Mononuclear cell (primary cell): ENCODE data around the gene GRAMD4. TPM values are rescaled to one million over a fixed set of nuclear protein-coding genes. Genes with fewer than 3 reads are reported as not detected.

Experiments used
- H3K27me3 ChIP-seq: 2 replicates; pipeline ENCODE4 v1.6.0; 2011; ENCODE audit warnings: low read length, control low read depth; ENCODE audit not compliant: insufficient read depth
- H3K4me1 ChIP-seq: 2 replicates; pipeline ENCODE4 v1.5.1; 2011; ENCODE audit warnings: mild to moderate bottlenecking, low read length, control low read depth; ENCODE audit not compliant: insufficient read depth
- H3K4me3 ChIP-seq: 2 replicates; pipeline ENCODE4 v1.5.1; 2011; ENCODE audit warnings: mild to moderate bottlenecking, low read length, moderate library complexity
- H3K9me3 ChIP-seq: 2 replicates; pipeline ENCODE4 v1.5.1; 2011; ENCODE audit warnings: low read depth, mild to moderate bottlenecking, control low read depth, low read length
- total RNA-seq: library from RNA; depleted of rRNA; stranded (reverse); fragments of >200 nt; gene quantifications from one replicate; pipeline ENCODE4 v1.2.3, GENCODE V29; 2012

GRAMD4 gene
- total RNA-seq, 1 donor = 11.9 TPM

- H3K27me3 ChIP-seq = no peaks in the 10 kb centered on the region
Measured at GRCh38 chr22:46694416-46695170, 74.4 kb downstream of the GRAMD4 start.

GRCh38 chr22:46695346-46696228, 75.4 kb downstream of the GRAMD4 start:
- no peak overlapping the region for H3K4me3 ChIP-seq
- H3K4me1 ChIP-seq = no peaks in the 10 kb centered on the region
- H3K27me3 ChIP-seq = no peaks in the 10 kb centered on the region
- H3K9me3 ChIP-seq = no peaks in the 10 kb centered on the region

More at GRCh38 chr22:46694416-46695170, 74.4 kb downstream of the GRAMD4 start:
- Histone ChIP-seq H3K9me3 (no peaks in the 10 kb centered on the region), H3K4me1 (no peaks in the 10 kb centered on the region), H3K4me3 (no peak overlapping the region)

GRCh38 chr22:46696229-46696518, 76.0 kb downstream of the GRAMD4 start:
- H3K4me1 ChIP-seq = no peaks in the 10 kb centered on the region

GRCh38 chr22:46696614-46697013, 76.4 kb downstream of the GRAMD4 start:
- Histone ChIP-seq H3K4me1 (no peaks in the 10 kb centered on the region), H3K9me3 (no peaks in the 10 kb centered on the region), H3K27me3 (no peaks in the 10 kb centered on the region), H3K4me3 (no peak overlapping the region)

More at GRCh38 chr22:46696229-46696518, 76.0 kb downstream of the GRAMD4 start:
- Histone ChIP-seq H3K4me3 (no peak overlapping the region), H3K27me3 (no peaks in the 10 kb centered on the region), H3K9me3 (no peaks in the 10 kb centered on the region)

GRCh38 chr22:46697811-46698515, 77.8 kb downstream of the GRAMD4 start:
- no peaks in the 10 kb centered on the region for H3K27me3 ChIP-seq
- no peak overlapping the region for H3K4me3 ChIP-seq
- H3K9me3 ChIP-seq = no peaks in the 10 kb centered on the region
- no peaks in the 10 kb centered on the region for H3K4me1 ChIP-seq

GRCh38 chr22:46699091-46699490, 78.9 kb downstream of the GRAMD4 start:
- no peak overlapping the region for H3K4me3 ChIP-seq
- H3K4me1 ChIP-seq = no peaks in the 10 kb centered on the region
- H3K27me3 ChIP-seq = no peaks in the 10 kb centered on the region
- H3K9me3 ChIP-seq = no peaks in the 10 kb centered on the region

GRCh38 chr22:46701262-46701661, 81.1 kb downstream of the GRAMD4 start:
- Histone ChIP-seq H3K9me3 (no peaks in the 10 kb centered on the region), H3K4me1 (no peaks in the 10 kb centered on the region), H3K4me3 (no peak overlapping the region), H3K27me3 (no peaks in the 10 kb centered on the region)

GRCh38 chr22:46703171-46703995, 83.2 kb downstream of the GRAMD4 start:
- H3K27me3 ChIP-seq = no peaks in the 10 kb centered on the region
- H3K4me3 ChIP-seq = no peak overlapping the region
- no peaks in the 10 kb centered on the region for H3K4me1 ChIP-seq
- H3K9me3 ChIP-seq = no peaks in the 10 kb centered on the region

GRCh38 chr22:46703996-46704370, 83.8 kb downstream of the GRAMD4 start:
- Histone ChIP-seq H3K4me1 (no peaks in the 10 kb centered on the region), H3K4me3 (no peak overlapping the region), H3K9me3 (no peaks in the 10 kb centered on the region), H3K27me3 (no peaks in the 10 kb centered on the region)

- Histone ChIP-seq H3K4me3 (no peak overlapping the region), H3K9me3 (no peaks in the 10 kb centered on the region), H3K4me1 (no peaks in the 10 kb centered on the region), H3K27me3 (no peaks in the 10 kb centered on the region)
Measured at GRCh38 chr22:46706060-46706459, 85.9 kb downstream of the GRAMD4 start.

GRCh38 chr22:46707305-46707704, 87.1 kb downstream of the GRAMD4 start:
- Histone ChIP-seq H3K9me3 (no peaks in the 10 kb centered on the region), H3K4me3 (no peak overlapping the region), H3K27me3 (no peaks in the 10 kb centered on the region), H3K4me1 (no peaks in the 10 kb centered on the region)

- no peaks in the 10 kb centered on the region for H3K27me3 ChIP-seq
- no peak overlapping the region for H3K4me3 ChIP-seq
- no peaks in the 10 kb centered on the region for H3K9me3 ChIP-seq
- H3K4me1 ChIP-seq = no peaks in the 10 kb centered on the region
Measured at GRCh38 chr22:46707827-46708570, 87.8 kb downstream of the GRAMD4 start.

GRCh38 chr22:46708766-46709330, 88.7 kb downstream of the GRAMD4 start:
- no peaks in the 10 kb centered on the region for H3K9me3 ChIP-seq
- H3K4me1 ChIP-seq = no peaks in the 10 kb centered on the region
- H3K4me3 ChIP-seq = no peak overlapping the region
- no peaks in the 10 kb centered on the region for H3K27me3 ChIP-seq

- no peak overlapping the region for H3K4me3 ChIP-seq
- no peaks in the 10 kb centered on the region for H3K4me1 ChIP-seq
- H3K27me3 ChIP-seq = no peaks in the 10 kb centered on the region
- no peaks in the 10 kb centered on the region for H3K9me3 ChIP-seq
Measured at GRCh38 chr22:46710806-46711205, 90.6 kb downstream of the GRAMD4 start.
